NT2/D1 (cell line): ENCODE measurements around the gene DENND5B.

Source experiments
- SUZ12 ChIP-seq: IDR thresholded peaks from 2 replicates; pipeline ENCODE4 v1.6.1; 2011; ENCODE audit not compliant: insufficient read length, insufficient read depth; ENCODE audit errors: extremely low read depth
- YY1 ChIP-seq: IDR thresholded peaks from 2 replicates; pipeline ENCODE4 v1.6.1; 2011; ENCODE audit not compliant: insufficient read length, insufficient read depth
- ZNF274 ChIP-seq: IDR thresholded peaks from 2 replicates; pipeline ENCODE4 v1.6.1; 2011; ENCODE audit warnings: mild to moderate bottlenecking, low read depth, low read length

DNA sequence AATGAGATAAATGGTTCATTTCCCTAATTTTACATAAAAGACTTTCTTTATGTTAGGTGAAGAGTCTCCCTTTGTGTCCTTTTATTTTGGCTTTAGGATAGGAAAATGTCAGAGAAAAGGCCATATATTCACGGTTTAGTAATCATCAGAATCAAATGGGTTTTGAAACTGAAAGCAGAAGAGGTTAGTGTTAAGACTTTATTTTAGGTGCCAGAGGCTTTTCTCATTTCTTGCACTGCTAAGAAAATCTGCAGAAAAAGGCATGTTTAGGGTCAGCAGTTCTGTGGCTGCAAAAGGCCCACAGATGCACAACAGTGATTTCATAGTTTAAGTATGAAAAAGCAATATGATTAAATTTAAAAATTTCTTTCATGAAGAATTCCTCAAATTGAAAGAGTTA, 184.6 kb downstream of the DENND5B start:
- no peak for TF ChIP-seq YY1
- TF ChIP-seq SUZ12, result no peak
- no peak for TF ChIP-seq ZNF274
